Left cardiac atrium (tissue), 4 donors: ENCODE data around the gene CCNT1. TPM values are rescaled to one million over a fixed set of nuclear protein-coding genes. Genes with fewer than 3 reads are reported as not detected.
"Not testable (repeated sequence)": the region's sequence is repeated elsewhere in the genome, so short reads cannot be mapped to it uniquely, and the experiment has no call there.

Source experiments
- ATAC-seq, 2 donors: fragments of 200-7000 bp; cut with Tn5 transposase; one replicate each; pipeline ENCODE4 v1.9.1; 2020; ENCODE audit warnings: mild to moderate bottlenecking in 2 of 2, moderate library complexity in 2 of 2
- DNase-seq: peaks from one replicate; pipeline ENCODE4 v3.0.0-alpha.2; 2020
- intact Hi-C, 2 donors: fragments of 100-400 bp; cut with DNase I; formaldehyde crosslinking; loops; one replicate each; pipeline versions ENCODE4 v1.14.1 to v1.15.1; 2022 to 2023
- microRNA-seq, 2 donors: library from miRNA; unstranded; fragments of <30 nt; microRNA quantifications; one replicate each; pipeline ENCODE4 v1.2.0, GENCODE V29; 2020
- total RNA-seq, 2 donors: library from RNA; stranded (reverse); fragmentation: NEBNext Ultra II Directional; extraction: Animal tissue kit (Norgen Biotek cat#: 25700); gene quantifications; one replicate each; pipeline ENCODE4 v1.2.1, GENCODE V29; 2021
- donor health status: DM: no; HTN: yes; CAD: no.
- donor health status: DM: no; HTN: yes; CAD: no; lungs with severe emphysema.
- donor health status: DM: yes; HTN: yes; CAD: no.
- donor health status: Dilated cardiomyopathy.

CCNT1 gene
- total RNA-seq, 2 donors from 2014 or later = 21.2 to 21.7 TPM

DNA sequence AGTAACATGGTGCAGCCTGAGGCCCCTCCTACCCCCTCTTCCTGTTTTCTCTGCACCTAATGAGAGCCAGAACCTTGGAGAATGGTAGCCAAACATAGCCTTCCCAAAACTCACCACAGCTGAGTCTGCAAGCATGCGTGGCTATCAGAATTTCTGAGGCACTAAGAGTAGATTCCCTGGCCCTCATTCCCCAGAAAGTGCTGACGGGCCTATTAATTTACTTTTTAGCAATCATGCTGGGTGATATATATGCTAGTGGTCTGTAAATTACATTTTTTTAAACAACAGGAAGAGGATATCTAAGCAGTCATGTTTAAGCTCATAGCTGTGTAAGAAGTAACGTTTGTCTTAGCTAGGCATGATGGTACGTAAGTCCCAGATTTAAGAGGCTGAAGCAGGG, 64.8 kb downstream of the CCNT1 start:
- intact Hi-C loops = no loop called here
- ATAC-seq = no peak

DNA sequence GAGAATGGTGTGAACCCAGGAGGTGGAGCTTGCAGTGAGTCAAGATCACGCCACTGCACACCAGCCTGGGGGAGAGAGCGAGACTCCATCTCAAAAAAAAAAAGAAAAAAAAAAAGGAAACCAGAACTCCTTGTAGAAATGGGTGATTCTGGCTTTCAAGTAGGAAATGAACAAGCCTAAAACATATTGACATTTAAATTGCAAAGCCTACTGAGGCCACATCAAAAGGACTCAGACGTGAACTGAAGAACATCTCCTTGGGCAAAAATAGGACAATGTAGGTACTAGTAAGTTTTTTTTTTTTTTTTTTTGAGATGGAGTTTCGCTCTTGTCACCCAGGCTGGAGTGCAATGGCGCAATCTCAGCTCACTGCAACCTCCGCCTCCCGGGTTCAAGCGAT, 71.2 kb downstream of the CCNT1 start:
- ATAC-seq, DNase-seq, intact Hi-C loops: not testable (repeated sequence)

More for the DNA sequence above, 64.8 kb downstream of the CCNT1 start:
- DNase-seq = no peak

DNA sequence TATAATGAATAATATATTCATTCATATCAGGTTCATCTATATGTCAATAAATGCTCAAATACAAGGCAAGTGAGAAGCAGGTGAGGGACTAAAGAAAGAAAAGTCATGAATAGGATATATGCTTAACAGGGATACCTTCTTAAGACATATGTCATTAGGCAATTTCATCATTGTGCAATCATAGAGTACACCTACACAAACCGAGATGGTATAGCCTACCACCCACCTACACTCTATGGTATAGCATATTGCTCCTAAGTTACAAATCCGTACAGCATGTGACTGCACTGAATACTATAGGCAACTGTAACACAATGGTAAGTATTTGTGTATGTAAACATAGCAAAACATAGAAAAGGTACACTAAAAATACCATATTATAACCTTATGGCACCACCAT, 73.5 kb downstream of the CCNT1 start:
- no peak for DNase-seq
- intact Hi-C loops = no loop called here
- no peak for ATAC-seq

DNA sequence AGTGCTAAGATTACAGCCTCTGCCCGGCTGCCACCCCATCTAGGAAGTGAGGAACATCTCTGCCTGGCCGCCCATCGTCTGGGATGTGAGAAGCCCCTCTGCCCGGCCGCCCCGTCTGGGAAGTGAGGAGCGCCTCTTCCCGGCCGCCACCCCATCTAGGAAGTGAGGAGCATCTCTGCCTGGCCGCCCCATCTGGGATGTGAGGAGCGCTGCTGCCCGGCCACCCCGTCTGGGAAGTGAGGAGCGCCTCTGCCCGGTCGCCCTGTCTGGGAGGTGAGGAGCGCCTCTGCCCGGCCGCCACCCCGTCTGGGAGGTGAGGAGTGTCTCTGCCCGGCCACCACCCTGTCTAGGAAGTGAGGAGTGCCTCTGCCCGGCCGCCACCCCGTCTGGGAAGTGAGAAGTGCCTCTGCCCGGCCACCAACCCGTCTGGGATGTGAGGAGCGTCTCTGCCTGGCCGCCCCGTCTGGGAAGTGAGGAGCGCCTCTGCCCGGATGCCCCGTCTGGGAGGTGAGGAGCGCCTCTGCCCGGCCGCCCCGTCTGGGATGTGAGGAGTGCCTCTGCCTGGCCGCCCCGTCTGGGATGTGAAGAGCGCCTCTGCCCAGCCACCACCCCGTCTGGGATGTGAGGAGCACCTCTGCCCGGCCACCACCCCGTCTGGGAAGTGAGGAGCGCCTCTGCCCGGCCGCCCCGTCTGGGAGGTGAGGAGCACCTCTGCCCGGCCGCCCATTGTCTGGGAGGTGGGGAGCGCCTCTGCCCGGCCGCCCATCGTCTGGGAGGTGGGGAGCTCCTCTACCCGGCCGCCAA, 74.6 kb downstream of the CCNT1 start:
- ATAC-seq, DNase-seq, intact Hi-C loops: not testable (repeated sequence)

DNA sequence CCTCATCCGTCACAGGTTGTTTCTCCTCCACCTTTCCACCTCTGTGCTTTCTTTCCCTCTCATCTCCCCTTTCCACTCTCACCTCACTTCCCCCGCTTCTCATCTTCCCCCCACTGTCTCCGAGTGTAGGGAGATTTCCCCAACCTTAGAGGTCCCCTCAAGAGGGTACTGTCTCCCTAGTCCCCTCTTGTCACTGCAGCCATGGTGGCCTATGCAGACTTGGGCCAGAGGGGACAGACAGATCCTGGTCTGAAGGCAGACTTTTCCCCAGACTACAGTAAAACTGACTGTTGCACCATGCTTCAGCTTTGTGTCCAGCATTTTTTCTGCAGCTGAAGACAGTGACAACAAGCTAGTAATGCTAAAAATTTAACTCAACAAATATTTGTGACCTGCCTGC, 75.7 kb downstream of the CCNT1 start:
- DNase-seq = no peak
- intact Hi-C loops = no loop called here
- ATAC-seq = no peak

DNA sequence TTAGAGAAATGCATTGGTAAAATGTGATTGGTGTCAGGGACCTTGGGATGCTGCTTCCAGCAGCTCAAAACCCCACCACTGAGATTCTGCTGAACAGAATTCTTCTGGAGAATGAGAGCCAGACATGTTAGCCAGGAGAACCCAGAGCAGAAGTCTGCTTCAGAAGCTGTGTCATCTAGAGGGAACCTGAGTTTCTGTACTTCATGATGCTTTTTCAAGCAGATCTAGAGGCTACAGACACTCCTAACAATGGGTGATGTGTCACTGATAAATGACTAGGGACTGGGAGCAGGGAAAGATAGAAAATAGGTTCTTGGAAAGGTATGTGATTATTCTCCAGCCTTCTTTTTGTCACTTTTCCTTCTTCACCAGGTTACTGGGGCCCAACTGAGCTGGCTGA, 76.1 kb downstream of the CCNT1 start:
- intact Hi-C loops = no loop called here

More for the DNA sequence above, 76.1 kb downstream of the CCNT1 start:
- ATAC-seq (no peak), DNase-seq (no peak)

Small RNA genes lying within 50 kb of the gene (microRNA-seq; reads per million reads assigned to microRNA genes)
- gene MIR1291 = 1.0 to 5.2 reads per million in 2 donors

Other genes with a start within 250 kb of the CCNT1 start
- gene ANP32D, start 244.1 kb downstream of the CCNT1 start, total RNA-seq = not detected
- gene C12orf54, start 234.2 kb downstream of the CCNT1 start, total RNA-seq = not detected
- not detected for gene OR8S1, start 191.1 kb downstream of the CCNT1 start, total RNA-seq
- gene LALBA, start 146.7 kb downstream of the CCNT1 start, total RNA-seq = not detected
- 10 to 100 TPM; 18.4 to 25.9 TPM for gene KANSL2, start 34.5 kb downstream of the CCNT1 start, total RNA-seq
- 100 to 1,000 TPM in 1 of 2 donors, 10 to 100 TPM in 1; 51.5 to 113 TPM for gene ADCY6, start 72.4 kb upstream of the CCNT1 start, total RNA-seq
- 1 to 10 TPM; 8.8 to 9.5 TPM for gene CACNB3, start 101.8 kb upstream of the CCNT1 start, total RNA-seq
- 10 to 100 TPM; 34.7 to 37.5 TPM for gene DDX23, start 135.5 kb upstream of the CCNT1 start, total RNA-seq
- under 1 TPM; 0.56 to 0.79 TPM for gene RND1, start 149.2 kb upstream of the CCNT1 start, total RNA-seq
- gene FKBP11, start 208.8 kb upstream of the CCNT1 start, total RNA-seq = 10 to 100 TPM; 14.5 to 25.0 TPM
- 10 to 100 TPM; 72.2 to 90.5 TPM for gene ARF3, start 240.8 kb upstream of the CCNT1 start, total RNA-seq